Activated T-cell treated with anti-CD3 and anti-CD28 coated beads for 1 hour (primary cell): ENCODE data around the gene TRMT10C.
"Not testable (repeated sequence)": the region's sequence is repeated elsewhere in the genome, so short reads cannot be mapped to it uniquely, and the experiment has no call there.

Source experiments
- DNase-seq: peaks from one replicate; pipeline ENCODE4 v3.0.0-alpha.2; 2020; ENCODE audit warnings: low read depth

Gene TRMT10C

DNA sequence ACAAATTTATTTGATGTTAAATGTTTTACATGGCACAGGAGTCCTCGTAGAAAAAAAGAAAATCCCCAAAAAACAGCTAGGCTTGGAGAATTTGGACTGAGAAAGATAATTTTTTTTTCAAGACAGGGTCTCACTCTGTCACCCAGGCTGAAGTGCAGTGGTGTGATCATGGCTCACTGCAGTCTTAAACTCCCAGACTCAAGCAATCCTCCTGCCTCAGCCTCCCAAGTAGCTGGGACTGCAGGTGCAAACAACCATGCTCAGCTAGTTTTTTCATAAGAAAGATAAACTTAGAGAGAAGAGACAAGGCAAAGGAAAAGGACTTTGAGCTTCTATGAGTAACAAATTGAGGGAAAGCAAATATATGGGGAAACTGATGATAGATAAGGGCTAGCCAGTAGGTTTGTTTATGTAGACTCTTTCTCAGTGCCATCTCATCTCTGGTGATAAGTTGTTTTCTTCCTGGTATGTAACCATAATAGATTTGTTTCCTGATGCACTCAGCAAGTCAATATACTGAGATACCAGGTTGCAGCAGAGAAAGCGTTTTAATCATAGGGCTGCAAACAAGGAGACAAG lies 13.1 kb upstream of the TRMT10C start:
- DNase-seq = no peak

DNA sequence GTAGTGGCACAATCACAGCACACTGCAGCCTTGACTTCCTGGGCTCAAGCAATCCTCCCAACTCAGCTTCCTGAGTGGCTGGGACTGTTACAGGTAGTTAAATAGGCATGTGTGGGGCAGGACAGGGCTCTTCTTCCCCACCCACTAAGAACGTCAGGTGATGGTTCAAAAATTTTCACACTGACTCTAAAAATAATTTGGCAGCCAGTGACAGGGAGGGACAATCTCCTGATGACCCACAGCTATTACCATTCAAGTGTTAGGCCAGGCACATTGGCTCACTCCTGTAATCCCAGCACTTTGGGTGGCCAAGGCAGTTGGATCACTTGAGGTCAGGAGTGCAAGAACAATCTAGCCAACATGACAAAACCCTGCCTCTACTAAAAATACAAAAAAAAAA lies 12.2 kb upstream of the TRMT10C start:
- no peak for DNase-seq

DNA sequence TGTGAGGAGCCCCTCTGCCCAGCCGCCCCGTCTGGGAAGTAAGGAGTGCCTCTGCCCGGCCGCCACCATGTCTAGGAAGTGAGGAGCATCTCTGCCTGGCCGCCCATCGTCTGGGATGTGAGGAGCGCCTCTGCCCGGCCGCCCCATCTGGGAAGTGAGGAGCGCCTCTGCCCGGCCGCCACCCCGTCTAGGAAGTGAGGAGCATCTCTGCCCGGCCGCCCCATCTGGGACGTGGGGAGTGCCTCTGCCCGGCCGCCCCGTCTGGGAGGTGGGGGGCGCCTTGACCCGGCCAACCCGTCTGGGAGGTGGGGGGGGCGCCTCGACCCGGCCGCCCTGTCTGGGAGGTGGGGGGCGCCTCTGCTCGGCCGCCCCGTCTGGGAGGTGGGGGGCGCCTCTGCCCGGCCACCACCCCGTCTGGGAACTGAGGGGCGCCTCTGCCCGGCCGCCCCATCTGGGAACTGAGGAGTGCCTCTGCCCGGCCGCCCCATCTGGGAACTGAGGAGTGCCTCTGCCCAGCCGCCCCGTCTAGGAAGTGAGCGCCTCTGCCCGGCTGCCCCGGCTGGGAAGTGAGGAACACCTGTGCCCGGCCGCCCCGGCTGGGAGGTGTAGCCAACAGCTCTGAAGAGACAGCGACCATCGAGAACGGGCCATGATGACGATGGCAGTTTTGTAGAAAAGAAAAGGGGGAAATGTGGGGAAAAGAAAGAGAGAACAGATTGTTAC lies 10.1 kb upstream of the TRMT10C start:
- not testable (repeated sequence) for DNase-seq

DNA sequence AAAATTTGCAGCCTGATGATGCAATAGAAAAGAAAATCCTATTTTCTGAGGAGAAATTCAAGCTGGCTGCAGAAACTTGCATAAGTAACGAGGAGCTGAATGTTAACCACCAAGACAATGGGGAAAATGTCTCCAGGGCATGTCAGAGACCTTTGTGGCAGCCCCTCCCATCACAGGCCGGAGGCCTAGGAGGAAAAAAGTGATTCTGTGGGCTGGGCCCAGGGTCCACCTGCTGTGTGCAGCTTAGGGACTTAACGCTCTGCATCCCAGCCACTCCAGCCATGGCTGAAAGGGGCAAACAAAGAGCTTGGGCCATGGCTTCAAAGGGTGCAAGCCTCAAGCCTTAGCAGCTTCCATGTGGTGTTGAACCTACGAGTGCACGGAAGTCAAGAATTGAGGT lies 8.3 kb upstream of the TRMT10C start:
- not testable (repeated sequence) for DNase-seq

DNA sequence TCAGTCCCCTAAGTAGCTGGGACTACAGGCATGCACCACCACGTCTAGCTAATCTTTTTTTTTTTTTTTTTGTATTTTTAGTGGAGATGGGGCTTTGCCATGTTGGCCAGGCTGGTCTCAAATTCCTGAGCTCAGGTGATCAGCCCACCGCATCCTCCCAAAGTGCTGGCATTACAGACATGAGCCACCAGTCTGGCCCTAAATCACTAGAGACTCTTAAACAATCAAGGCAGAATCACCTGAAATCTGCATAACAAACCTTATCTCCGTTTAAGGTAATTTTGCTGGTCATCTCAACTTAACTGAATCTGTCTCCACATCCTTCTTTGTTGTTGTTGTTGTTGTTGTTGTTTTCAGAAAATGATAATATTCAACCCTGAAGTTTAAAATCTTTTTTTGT lies 5.6 kb upstream of the TRMT10C start:
- no peak for DNase-seq

DNA sequence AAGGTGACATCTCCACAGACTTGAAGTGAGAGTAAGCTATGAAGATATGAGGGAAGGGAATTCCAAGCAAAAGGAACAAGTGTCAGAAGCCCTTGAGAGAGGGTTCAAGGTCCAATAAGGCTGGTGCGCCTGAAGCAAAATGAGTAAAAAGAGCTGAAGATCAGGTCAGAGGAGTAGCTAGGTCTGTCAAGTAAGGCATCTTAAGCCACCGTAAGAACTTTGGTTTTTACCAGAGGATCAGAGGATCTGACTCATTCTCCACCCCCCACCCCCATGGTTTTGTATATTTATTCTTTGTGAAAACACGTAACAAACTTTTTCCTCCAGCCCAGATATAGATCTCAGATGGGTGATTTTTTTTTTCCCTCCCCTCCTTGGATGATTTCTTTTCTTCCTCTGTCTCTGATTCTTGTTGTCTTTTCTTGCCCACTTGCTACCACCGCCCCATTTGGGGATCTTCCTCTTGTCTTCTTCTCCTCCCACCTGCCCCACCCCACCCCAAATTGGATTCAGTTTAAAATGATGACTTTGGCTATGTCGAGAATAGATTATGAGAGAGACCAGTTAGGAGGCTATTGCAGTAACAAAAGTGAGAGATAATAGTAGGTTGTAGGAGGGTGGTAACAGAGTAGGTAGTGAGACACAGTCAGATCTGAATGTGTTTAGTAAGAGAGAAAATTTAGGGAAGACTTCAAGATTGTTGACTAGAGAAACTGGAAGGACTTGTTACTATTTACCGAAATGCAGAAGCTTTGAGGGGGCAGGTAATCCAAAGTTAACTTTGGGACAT lies 6.1 kb downstream of the TRMT10C start:
- no peak for DNase-seq

DNA sequence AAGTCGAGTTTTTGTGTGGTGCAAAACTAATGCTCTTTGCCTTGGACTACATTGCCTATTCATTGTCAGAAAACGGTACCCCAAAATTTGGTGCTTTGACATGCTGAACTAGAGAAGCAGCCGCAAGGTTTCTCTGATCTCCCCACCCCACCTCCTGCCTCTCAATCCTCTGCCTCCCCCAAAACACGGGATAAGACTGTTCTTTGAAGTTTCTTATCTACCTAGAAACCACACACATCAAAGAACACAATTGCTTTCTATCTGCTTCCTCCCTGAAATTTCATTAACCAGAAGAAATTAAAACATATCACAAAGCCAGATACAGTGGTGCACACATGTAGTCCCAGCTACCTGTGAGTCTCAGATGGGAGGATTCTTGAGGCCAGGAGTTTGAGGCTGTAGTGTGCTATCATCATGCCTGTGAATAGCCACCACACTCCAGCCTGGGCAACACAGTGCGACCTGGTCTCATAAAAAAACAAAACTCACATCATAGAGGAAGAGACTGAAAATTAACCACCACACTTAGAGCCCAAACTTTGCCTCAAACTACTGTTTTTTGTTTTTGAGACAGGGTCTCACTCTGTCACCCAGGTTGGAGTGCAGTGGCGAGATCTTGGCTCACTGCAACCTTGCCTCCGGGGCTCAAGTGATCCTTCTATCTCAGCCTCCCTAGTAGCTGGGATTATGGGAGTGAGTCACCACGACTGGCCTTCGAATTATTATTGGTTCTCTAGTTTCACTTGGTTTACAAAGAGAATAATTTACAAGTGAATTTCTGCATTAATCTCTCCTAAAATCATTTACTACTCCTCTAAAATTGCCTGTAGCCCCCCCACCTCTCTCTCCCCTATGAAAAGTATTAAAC lies 9.6 kb downstream of the TRMT10C start:
- no peak for DNase-seq

DNA sequence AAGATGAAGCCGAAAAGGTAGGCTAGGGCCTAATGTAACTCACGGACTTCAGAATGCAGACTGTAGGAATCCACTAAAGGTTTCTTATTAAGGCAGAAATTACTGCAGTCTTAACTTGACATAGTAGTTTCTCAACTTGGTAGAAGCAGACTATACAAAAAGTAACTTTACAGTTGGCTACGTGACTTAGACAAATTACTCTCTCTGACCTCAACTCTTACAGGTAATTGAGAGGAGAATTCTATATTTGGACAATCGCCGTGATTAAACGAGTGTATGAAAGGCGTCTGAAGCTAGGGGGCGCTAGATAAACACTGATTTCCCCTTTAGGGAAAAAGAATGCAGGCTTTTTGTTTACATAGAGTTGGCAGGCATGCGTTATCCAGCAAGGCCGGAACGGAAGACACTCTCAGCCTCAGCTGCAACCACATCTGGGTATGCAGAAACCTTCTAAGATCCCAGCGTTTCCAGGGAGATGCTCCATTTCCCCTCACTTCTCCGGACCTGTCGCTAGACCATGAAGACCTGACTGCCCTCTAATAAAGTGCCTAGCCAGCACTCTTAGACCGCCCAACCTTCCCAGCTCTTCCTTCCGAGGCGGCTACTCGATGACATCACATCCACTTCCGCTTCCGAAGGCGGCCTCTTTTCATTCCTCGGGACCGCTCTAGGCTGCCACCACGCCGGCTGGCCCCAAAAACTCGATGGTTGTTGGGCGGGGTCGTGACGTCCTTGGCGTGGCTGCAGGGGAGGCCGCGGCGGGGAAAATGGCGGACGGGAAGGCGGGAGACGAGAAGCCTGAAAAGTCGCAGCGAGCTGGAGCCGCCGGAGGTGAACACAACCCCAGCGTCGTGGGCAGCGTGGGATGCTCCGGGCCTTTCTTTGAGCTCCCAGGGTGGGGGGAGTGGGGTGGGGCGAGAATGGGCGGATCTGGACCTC lies 12.1 kb downstream of the TRMT10C start, which contains the start of gene PCNP:
PCNP (plus strand) TSS at position 732 of the 939 bp plus-strand sequence; CDS start at position 768, 36 bp downstream.
- peak; percentile 97 for DNase-seq

DNA sequence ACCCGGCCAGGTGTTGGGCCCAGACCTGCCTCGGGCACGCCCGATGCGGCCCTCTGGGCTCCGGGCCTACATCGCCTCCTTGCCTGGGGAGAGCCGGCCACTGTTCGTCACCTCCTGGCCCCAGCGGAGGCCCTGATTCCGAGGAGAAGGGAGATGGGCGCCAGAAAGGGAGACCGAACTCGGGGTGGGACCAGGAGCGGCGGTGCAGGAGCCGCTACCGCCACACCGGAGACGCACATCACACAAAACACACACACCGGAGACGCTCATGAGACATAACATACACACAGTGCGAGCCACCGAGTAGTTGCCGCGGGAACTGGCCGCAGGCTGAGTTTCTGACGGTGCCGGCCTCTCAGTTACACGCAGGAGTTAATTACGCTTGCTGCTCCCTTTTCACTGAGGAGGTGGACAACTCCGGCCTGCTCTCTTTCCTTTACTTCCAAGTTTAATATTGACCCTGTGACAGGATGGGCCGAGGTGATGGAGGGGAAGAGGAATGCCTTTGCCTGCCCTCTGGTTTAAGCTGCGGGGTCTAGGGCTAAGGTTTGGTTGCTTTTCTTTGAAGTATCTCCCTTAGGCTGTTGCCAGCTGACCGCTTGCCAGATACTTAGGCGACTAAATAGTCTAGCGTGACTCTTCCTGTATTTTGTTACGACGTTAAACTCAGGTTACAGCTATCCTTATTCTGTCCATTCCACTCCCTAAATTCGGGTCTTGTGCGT lies 12.9 kb downstream of the TRMT10C start:
- DNase-seq = peak; percentile 28

DNA sequence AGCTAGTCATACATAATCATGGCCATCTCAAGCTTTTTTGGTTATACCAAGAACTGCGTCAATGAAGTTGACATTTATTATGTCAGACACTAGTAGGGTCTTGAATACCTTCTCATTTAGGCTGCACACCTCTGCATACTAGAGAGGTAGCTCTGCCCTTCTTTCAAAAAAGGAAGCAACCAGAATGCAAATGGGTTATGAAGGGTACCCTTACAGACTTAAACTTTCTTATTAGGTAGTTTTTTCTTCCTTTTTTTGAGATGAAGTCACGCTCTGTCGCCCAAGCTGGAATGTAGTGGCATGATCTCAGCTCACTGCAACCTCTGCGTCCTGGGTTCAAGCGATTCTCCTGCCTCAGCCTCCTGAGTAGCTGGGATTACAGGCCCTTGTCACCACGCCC lies 15.6 kb downstream of the TRMT10C start:
- no peak for DNase-seq

DNA sequence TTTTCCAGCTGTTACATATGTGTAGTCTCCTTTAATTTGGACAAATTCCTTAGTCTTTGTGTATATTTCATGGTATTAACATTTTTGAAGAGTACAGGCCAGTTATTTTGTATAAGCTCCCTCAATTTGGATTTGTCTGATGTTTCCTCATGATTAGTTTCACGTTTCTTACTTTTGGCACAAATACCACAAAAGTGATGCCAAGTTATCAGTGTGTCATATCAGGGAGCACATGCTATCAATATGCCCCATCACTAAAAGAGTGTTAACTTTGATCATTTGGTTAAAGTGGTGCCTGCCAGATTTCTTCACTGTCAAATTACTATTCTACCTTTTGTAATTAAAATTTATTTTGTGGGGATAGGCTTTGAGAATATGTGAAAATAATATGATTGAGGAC lies 26.9 kb downstream of the TRMT10C start:
- no peak for DNase-seq

DNA sequence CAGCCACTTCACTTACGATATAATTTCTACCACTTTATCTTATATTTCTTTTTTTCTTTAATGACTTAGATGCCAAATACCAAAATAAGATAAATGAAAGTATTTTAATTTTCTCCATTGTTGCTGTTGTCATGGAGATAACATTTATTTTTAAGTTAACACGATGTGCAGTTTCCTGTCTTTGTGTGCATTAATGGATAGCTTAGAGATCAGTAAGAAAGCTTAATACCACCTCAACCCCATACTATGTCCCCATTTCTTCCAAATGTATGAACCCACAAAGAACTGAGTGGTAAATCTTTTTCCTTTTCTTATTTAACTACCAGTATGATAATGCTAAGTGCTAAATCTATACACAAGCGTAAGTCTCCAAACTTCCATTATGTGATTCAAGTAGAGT lies 29.4 kb downstream of the TRMT10C start:
- no peak for DNase-seq

DNA sequence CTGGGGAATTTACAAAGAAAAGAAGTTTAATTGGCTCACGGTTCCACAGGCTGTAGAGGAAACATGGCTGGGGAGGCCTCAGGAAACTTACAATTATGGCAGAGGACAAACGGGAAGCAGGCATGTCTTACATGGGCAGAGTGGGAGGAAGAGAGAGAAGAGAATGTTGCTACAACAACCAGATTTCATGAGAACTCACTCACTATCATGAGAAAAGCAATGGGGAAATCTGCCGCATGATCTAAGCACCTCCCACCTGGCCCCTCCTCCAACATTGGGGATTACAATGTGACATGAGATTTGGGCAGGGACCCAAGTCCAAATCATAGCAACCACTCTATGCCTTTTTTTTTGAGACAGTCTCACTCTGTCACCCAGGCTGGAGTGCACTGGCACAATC lies 41.1 kb downstream of the TRMT10C start:
- DNase-seq = no peak

DNA sequence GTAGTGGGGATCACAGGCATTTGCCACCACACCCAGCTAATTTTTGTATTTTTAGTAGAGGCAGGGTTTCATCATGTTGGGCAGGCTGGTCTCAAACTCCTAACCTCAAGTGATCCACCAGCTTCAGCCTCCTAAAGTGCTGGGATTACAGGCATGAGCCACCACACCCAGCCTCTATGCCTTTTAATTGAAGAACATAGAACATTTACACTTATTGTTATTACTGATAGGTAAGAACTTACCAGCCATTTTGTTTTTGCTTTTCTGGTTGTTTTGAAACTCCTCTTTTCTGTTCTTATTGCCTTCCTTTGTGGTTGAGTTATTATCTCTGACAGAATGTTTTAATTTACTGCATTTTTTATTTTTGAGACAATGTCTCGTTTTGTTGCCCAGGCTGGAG lies 41.5 kb downstream of the TRMT10C start:
- DNase-seq = no peak

DNA sequence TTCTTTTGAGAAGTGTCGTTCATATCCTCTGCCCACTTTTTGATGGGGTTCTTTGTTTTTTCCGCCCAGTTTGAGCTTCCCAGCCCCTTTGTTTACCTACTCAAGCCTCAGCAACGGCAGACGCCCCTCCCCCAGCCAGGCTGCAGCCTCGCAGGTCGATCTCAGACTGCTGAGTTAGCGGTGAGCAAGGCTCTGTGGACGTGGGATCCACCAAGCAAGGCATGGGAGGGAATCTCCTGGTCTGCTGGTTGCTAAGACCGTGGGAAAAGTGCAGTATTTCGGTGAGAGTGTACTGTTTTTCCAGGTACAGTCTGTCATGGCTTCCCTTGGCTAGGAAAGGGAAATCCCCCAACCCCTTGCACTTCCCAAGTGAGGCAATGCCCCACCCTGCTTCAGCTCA lies 43.7 kb downstream of the TRMT10C start:
- not testable (repeated sequence) for DNase-seq

DNA sequence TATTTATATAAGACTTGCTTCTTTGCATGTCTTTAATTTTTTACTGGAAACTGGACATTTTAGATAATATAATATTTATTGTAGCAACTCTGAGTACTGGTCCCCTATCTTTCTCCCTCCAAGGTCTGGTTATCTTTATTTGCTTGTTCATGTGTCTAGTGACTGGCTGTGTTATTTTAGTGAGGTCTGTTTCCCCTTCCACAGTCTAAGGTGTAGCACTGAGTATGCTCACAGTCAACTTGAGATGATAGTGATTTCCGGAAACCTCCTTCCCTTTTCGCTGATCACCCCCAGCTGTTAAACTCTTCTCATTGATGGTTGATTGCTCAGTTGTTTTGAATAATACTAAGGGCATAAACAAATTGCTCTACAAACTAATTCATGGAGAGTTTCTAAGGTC lies 49.4 kb downstream of the TRMT10C start:
- no peak for DNase-seq

DNA sequence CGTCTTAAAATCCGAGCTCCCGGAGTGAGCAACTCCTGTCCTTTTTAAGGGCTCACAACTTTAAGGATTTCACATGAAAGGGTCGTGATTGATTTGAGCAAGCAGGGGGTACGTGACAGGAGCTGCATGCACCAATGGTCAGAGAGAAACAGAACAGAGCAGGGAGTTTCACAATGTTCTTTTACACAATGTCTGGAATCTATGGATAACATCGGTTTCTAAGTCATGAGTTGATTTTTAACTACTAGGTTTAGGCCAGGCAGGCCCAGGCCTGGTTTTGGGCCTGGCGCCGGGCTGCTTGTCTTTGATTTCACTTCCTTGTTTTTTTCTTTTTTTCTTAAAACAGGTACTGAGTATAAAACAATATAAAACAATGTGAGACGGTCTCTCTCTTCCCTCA lies 51.3 kb downstream of the TRMT10C start:
- DNase-seq = not testable (repeated sequence)

DNA sequence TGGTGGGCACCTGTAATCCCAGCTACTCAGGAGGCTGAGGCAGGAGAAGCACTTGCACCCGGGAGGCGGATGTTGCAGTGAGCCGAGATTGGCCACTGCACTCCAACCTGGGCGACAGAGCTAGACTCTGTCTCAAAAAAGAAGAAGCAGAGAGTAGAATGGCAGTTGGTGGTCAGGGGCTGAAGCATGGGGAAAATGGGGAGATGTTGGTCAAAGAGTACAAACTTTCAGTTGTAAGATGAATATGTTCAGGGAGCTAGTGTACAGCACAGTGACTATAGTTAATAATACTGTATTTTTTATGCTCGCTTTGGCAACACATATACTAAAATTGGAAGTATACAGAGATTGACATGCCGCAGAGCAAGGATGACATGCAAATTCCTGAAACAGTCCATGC lies 53.9 kb downstream of the TRMT10C start:
- DNase-seq = no peak
